HG03196 (cell line): ENCODE measurements around the gene EXOSC5.

Experiments
- ATAC-seq: cut with Tn5 transposase; IDR thresholded peaks from one replicate; pipeline ENCODE4 v1.9.1; 2021; ENCODE audit not compliant: unreplicated experiment

EXOSC5 gene

GRCh38 chr19:41426952-41427646 is 29.9 kb upstream of the EXOSC5 start, which contains the start of gene B3GNT8:
Gene B3GNT8, minus strand, starts transcription at chr19:41427374. Its CDS starts 596 bp downstream, at chr19:41426778.
- ATAC-seq = no peak

- ATAC-seq = no peak
Observed at GRCh38 chr19:41426116-41426841, 29.1 kb upstream of the EXOSC5 start.

- ATAC-seq = no peak
Observed at GRCh38 chr19:41425174-41426115, 28.3 kb upstream of the EXOSC5 start.

GRCh38 chr19:41424335-41425173 is 27.4 kb upstream of the EXOSC5 start:
- ATAC-seq = no peak

DNA sequence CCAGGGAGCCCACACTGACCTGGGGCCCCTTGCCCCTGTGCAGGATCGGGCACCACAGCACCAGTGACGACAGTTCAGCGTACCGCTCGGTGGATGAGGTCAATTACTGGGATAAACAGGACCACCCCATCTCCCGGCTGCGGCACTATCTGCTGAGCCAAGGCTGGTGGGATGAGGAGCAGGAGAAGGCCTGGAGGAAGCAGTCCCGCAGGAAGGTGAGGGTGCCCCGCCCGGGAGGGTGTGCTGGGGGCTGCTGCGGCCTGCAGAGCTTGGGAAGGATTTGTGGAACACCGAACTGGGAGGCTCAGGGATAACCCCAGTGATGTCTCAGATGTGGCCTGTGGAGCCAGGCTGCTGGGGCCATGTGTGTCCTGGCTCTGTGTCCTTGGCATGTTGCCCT is 25.8 kb upstream of the EXOSC5 start:
- ATAC-seq = no peak

- no peak for ATAC-seq
Observed at GRCh38 chr19:41422456-41422855, 25.3 kb upstream of the EXOSC5 start.

DNA sequence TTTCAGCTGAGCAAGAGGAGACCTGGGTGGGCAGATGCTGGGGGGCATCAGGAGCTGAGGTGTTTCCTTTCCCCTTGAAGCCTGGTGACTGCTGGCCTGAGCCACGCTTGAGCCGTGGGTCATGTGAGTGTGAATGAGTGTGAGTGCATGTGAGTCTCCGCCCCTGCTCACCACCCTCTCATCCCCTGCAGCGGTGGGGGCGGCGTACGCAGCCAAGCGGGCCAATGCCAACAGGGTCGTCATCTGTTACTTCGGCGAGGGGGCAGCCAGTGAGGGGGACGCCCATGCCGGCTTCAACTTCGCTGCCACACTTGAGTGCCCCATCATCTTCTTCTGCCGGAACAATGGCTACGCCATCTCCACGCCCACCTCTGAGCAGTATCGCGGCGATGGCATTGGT is 24.8 kb upstream of the EXOSC5 start:
- ATAC-seq = no peak

- no peak for ATAC-seq
Observed at GRCh38 chr19:41421314-41421713, 24.2 kb upstream of the EXOSC5 start.

DNA sequence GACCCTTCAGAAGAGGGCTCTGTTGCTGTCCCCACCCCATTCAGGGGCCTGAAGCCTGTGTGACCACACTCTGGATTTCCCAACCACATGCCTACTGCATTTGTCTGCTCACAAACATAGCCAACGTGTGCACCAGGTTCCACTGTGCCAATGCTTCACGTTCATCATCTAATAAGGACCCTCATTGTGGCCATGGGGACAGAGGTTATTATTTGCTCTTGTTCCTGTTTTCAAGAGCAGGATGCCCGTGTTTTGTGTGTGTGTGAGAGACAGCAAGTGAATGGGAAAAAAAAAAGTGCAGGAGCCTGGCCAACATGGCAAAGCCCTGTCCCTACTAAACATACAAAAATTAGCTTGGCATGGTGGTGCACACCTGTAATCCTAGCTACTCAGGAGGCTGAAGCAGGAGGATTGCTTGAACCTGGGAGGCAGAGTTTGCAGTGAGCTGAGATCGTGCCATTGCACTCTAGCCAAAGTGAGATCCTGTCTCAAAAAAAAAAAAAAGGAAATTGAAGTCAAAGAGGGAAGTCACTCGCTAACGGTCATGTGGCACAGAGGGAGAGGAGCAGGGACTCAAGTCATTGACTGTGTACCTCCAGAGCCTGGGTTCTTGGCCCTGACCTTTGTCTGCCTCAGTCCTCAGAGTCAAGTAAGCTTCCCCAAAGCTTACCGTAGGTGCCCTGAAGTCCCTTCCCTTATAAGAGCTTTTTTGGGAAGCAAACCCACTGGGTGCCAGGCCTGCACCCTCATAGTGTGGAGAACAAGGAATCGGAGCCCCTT is 23.1 kb upstream of the EXOSC5 start:
- no peak for ATAC-seq

GRCh38 chr19:41416194-41416674 is 19.1 kb upstream of the EXOSC5 start:
- ATAC-seq = no peak

- ATAC-seq = no peak
Observed at GRCh38 chr19:41415154-41415571, 18.0 kb upstream of the EXOSC5 start.

DNA sequence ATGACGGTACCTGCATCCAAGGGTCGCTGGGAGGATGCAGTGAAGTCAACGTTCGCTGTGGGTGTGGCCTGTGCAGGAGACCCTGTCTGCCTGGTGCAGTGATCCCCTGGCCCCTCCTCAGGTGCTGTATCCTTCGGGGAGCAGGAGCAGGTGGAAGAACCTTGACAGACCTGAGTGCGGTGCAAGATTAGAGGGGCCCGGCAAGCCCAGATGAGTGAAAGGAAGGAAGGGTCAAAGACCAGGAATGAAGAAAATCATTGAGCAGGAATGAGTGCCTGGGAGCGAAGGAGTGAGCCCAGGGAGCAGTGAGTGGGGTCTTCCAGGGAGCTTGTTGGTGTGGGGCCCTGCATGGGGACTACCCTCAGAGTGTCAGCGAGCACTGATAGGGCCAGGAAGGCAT is 17.3 kb upstream of the EXOSC5 start:
- ATAC-seq = no peak

DNA sequence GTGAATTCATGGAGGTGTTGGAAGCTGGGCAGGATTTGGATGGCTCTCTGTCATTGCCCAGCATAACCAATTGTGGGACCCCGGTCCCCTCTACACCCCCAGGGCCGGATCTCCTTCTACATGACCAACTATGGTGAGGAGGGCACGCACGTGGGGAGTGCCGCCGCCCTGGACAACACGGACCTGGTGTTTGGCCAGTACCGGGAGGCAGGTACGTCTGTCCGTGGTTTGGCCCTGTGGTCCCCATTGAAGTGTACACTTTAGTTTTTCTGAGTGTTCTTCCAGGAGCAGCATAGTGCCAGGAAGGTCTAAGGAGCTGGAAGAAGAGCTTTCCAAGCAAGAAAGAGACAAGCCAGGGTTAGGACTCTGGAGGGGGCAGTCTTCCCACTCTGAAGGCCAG is 16.8 kb upstream of the EXOSC5 start:
- no peak for ATAC-seq

DNA sequence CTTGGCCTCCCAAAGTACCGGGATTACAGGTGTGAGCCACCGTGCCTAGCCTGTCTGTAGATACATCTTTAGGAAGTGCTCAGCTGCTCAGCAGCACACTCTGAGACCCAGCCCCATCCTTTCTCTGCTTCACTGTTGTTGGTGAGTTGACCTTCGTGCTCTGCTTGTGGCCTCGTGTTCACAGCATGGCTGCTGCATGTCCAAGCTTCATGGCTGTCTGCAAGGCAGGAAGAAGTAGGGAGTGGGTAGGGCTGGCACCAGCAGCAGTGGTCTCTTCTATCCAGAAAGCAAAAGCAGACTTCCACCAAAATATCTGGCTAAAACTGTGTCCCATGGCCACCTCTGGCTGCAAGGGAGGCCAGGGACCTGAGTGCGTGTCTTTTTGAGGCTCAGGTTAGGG is 15.8 kb upstream of the EXOSC5 start:
- no peak for ATAC-seq

DNA sequence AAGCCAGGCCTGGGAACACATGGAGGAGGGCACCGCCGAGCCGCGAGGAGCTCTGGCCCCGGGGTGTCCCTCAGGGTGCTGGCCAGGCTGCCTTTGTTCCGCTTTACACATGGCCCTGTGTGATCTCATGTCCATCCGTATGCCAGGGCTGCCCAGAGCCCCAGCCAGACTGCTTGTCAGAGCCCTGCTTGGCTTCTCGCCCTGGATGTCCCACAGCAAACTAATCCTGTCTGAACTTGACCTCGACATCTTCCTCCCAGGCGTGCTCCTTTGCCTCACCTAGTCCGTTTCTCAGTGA is 14.8 kb upstream of the EXOSC5 start:
- no peak for ATAC-seq

DNA sequence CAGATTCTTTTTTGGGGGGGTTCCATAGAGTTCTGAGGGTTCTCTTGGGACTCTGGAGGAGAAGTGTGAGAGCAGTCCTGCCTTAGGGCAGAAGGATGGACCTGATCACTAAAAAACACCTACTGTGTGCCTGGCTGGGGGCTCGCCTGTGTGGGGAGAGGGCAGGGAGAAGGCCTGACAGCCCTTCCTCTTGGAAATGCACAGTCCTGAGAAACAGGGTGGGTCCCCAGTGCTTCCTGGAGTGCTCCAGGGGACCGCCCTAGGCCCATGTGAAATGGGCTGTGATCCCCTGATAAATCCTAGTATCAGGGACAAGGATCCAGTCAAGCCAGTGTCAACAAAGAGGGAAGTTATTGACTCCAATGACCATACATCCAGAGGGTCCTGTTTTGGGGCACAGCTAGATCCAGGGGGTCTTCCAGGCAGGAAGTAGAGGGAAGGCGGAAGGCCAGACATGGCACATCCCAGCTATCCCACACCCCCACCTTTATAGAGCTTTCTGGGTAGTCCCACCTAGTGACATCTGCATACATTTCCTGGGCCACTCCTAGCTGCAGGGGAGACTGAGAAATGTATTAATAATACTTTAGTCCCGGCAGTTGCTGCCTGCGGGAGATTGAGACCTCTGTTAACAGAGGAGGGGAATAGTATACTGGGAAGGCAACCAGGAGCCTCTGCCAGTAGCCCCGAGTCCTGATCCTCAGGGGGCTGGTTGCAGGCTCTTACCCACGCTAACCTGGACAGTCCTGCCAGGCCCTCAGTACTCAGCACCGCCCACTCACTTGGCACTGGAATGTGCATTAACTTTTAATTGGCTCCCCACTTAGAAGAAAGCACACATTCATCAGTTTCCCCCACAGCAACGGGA is 14.2 kb upstream of the EXOSC5 start:
- no peak for ATAC-seq

DNA sequence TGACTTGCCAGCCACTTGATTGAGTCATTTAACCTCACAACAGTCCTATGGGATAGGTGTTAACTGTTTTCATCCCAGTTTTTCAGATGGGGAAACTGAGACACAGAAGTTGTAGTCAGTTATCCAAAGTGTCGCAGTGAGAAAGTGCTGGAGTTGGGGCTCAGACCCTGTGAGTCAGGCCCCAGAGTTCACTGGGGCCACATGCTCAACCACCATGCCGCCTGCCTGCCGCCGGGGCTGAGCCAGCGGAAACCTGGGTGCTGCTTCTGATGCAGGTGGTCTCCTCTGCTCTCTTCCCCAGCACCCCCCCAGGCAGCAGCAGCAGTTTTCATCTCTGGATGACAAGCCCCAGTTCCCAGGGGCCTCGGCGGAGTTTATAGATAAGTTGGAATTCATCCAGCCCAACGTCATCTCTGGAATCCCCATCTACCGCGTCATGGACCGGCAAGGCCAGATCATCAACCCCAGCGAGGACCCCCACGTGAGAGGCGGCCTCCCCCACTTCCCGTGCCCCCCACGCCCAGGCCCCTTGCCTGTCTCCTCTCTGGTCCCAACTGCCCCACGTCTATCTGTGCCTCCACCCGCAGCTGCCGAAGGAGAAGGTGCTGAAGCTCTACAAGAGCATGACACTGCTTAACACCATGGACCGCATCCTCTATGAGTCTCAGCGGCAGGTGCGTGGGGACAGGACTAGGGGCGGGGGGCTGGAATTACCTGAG is 13.3 kb upstream of the EXOSC5 start:
- ATAC-seq = no peak

DNA sequence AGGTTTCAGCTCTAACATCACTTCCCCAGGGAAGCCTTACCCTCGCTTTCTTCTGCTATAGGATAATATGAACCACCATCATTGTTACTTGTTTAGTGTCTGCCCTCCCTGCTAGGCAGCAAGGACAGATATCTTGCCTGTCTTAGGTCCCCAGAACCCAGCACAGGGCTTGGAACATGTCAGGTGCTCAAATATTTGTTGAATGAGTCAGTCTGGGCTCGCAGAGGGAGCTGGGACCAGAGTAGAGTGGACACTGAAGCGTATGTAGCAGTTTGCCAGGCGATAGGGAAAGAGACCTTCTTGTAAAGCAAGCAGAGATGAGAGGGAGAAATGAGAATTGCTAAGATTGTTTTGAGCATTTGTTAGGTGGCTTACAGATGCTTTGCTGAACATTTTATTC is 12.1 kb upstream of the EXOSC5 start:
- ATAC-seq = no peak
